Suprapubic skin (tissue), 3 donors: Measurements from ENCODE around the gene GFER.

ENCODE experiments used
- CTCF ChIP-seq, 2 donors: fragments of 200-600 bp in 1 of 2; fragments of 450-650 bp in 1 of 2; sonication (generic) in 1 of 2; IDR thresholded peaks; one replicate each; pipeline ENCODE4 v1.5.1; 2016 to 2019; ENCODE audit warnings: antibody characterized with exemption in 2 of 2, mild to moderate bottlenecking in 1 of 2, moderate library complexity in 1 of 2
- POLR2AphosphoS5 ChIP-seq, 3 donors: sonication (generic); formaldehyde crosslinking; IDR thresholded peaks; one replicate each; pipeline ENCODE4 v1.6.1; 2017; ENCODE audit warnings: antibody characterized with exemption in 3 of 3

GRCh38 chr16:2025251-2025650 is 41.3 kb downstream of the GFER start:
- TF ChIP-seq CTCF (IDR thresholded peaks at IDR 0.05): no peak
- no peak for TF ChIP-seq POLR2AphosphoS5 (IDR thresholded peaks at IDR 0.05)
